H9 (cell line): ENCODE measurements around the gene RAB3C. TPM values are rescaled to one million over a fixed set of nuclear protein-coding genes. Genes with fewer than 3 reads are reported as not detected.

Experiments used
- DNase-seq: peaks from one replicate; pipeline ENCODE4 v3.0.0-alpha.2; 2017
- H2AFZ ChIP-seq: one replicate; pipeline ENCODE4 v1.6.1; 2013; ENCODE audit warnings: mild to moderate bottlenecking, low read length, control low read depth, moderate library complexity
- H2AK5ac ChIP-seq: 2 replicates; pipeline ENCODE4 v1.6.1; 2013; ENCODE audit warnings: low read length, control low read depth, mixed read lengths; ENCODE audit not compliant: insufficient read length
- H2BK120ac ChIP-seq: one replicate; pipeline ENCODE4 v1.6.1; 2013; ENCODE audit warnings: low read depth, mild to moderate bottlenecking, low read length, control low read depth, inconsistent platforms; ENCODE audit not compliant: poor library complexity, severe bottlenecking
- H2BK12ac ChIP-seq: 2 replicates; pipeline ENCODE4 v1.6.1; 2013; ENCODE audit warnings: low read length, control low read depth, mixed read lengths, low read depth; ENCODE audit not compliant: insufficient read length
- H2BK15ac ChIP-seq: 2 replicates; pipeline ENCODE4 v1.6.1; 2013; ENCODE audit warnings: low read depth, low read length, control low read depth
- H2BK20ac ChIP-seq: one replicate; pipeline ENCODE4 v1.6.1; 2013; ENCODE audit warnings: low read depth, mild to moderate bottlenecking, low read length, control low read depth, inconsistent platforms; ENCODE audit not compliant: poor library complexity, severe bottlenecking
- H2BK5ac ChIP-seq: 2 replicates; pipeline ENCODE4 v1.6.1; 2013; ENCODE audit warnings: low read length, control low read depth, mixed read lengths; ENCODE audit not compliant: insufficient read length
- H3K14ac ChIP-seq: 2 replicates; pipeline ENCODE4 v1.6.1; 2013; ENCODE audit warnings: low read length, control low read depth; ENCODE audit not compliant: insufficient read depth
- H3K18ac ChIP-seq: 2 replicates; pipeline ENCODE4 v1.6.1; 2013; ENCODE audit warnings: low read depth, mild to moderate bottlenecking, mixed read lengths, low read length, control low read depth; ENCODE audit not compliant: insufficient read length
- H3K23ac ChIP-seq: 2 replicates; pipeline ENCODE4 v1.6.1; 2013; ENCODE audit warnings: low read length, control low read depth, mixed read lengths, low read depth; ENCODE audit not compliant: insufficient read length
- H3K23me2 ChIP-seq: 2 replicates; pipeline ENCODE4 v1.6.1; 2013; ENCODE audit warnings: low read depth, mild to moderate bottlenecking, mixed read lengths, low read length, control low read depth; ENCODE audit not compliant: insufficient read length, poor library complexity, severe bottlenecking
- H3K27ac ChIP-seq: 2 replicates; pipeline ENCODE4 v1.5.1; 2013; ENCODE audit warnings: low read length, control low read depth, mixed read lengths, low read depth; ENCODE audit not compliant: insufficient read length
- H3K27me3 ChIP-seq: 2 replicates; pipeline ENCODE4 v1.6.1; 2013; ENCODE audit warnings: low read length, control low read depth, inconsistent platforms; ENCODE audit not compliant: insufficient read depth
- H3K4ac ChIP-seq: 2 replicates; pipeline ENCODE4 v1.6.1; 2013; ENCODE audit warnings: low read depth, mild to moderate bottlenecking, control low read depth, inconsistent platforms, low read length, moderate library complexity
- H3K4me1 ChIP-seq: 2 replicates; pipeline ENCODE4 v1.6.1; 2013; ENCODE audit warnings: low read length, control low read depth, inconsistent platforms; ENCODE audit not compliant: insufficient read depth
- H3K4me2 ChIP-seq: 2 replicates; pipeline ENCODE4 v1.6.1; 2013; ENCODE audit warnings: low read length, control low read depth, mixed read lengths; ENCODE audit not compliant: insufficient read length, insufficient read depth
- H3K56ac ChIP-seq: 2 replicates; pipeline ENCODE4 v1.6.1; 2013; ENCODE audit warnings: low read depth, mild to moderate bottlenecking, mixed read lengths, low read length, control low read depth; ENCODE audit not compliant: insufficient read length
- H3K79me1 ChIP-seq: 2 replicates; pipeline ENCODE4 v1.6.1; 2013; ENCODE audit warnings: low read depth, mild to moderate bottlenecking, moderate library complexity, low read length, control low read depth, inconsistent platforms; ENCODE audit not compliant: insufficient read depth, poor library complexity, severe bottlenecking
- H3K79me2 ChIP-seq: 2 replicates; pipeline ENCODE4 v1.6.1; 2013; ENCODE audit warnings: low read length, control low read depth, inconsistent platforms; ENCODE audit not compliant: insufficient read depth
- H3K9ac ChIP-seq: 2 replicates; pipeline ENCODE4 v1.6.1; 2013; ENCODE audit warnings: low read length, control low read depth, mixed read lengths; ENCODE audit not compliant: insufficient read length; ENCODE audit errors: extremely low read depth
- H3K9me3 ChIP-seq: one replicate; pipeline ENCODE4 v1.6.1; 2013; ENCODE audit warnings: low read depth, low read length, inconsistent platforms; ENCODE audit not compliant: control insufficient read depth
- H3T11ph ChIP-seq: one replicate; pipeline ENCODE4 v1.6.1; 2013; ENCODE audit warnings: mild to moderate bottlenecking, low read length, control low read depth, inconsistent platforms
- H4K20me1 ChIP-seq: one replicate; pipeline ENCODE4 v1.6.1; 2013; ENCODE audit not compliant: control insufficient read depth, insufficient read length, insufficient read depth
- H4K5ac ChIP-seq: 2 replicates; pipeline ENCODE4 v1.6.1; 2013; ENCODE audit warnings: low read depth, mild to moderate bottlenecking, mixed read lengths, low read length, control low read depth; ENCODE audit not compliant: insufficient read length
- H4K8ac ChIP-seq: replicated peaks from 2 replicates; pipeline ENCODE4 v1.6.1; 2013; ENCODE audit warnings: low read length, control low read depth, mixed read lengths, low read depth; ENCODE audit not compliant: insufficient read length
- H4K91ac ChIP-seq: 2 replicates; pipeline ENCODE4 v1.6.1; 2013; ENCODE audit warnings: low read depth, mild to moderate bottlenecking, moderate library complexity, mixed read lengths, low read length, control low read depth; ENCODE audit not compliant: insufficient read length
- H3K27ac Mint-ChIP-seq, 3 experiments: 2 replicates in 2 of 3; 3 replicates in 1 of 3; pipeline ENCODE4 v1.8.0; 2020 to 2021; ENCODE audit warnings: mixed read lengths in 3 of 3, mild to moderate bottlenecking in 1 of 3, moderate library complexity in 1 of 3
- H3K27me3 Mint-ChIP-seq: 2 replicates; pipeline ENCODE4 v1.8.0; 2021; ENCODE audit warnings: low read depth, mild to moderate bottlenecking, moderate library complexity, mixed read lengths
- H3K36me3 Mint-ChIP-seq, 3 experiments: 2 replicates in 2 of 3; 3 replicates in 1 of 3; pipeline ENCODE4 v1.8.0; 2020 to 2021; ENCODE audit warnings: low read depth in 3 of 3, mixed read lengths in 3 of 3; ENCODE audit not compliant: insufficient read depth in 1 of 3
- H3K4me1 Mint-ChIP-seq, 2 experiments: 2 replicates each; pipeline ENCODE4 v1.8.0; 2020; ENCODE audit warnings: mixed read lengths in 2 of 2
- H3K4me3 Mint-ChIP-seq, 2 experiments: 2 replicates in 1 of 2; 3 replicates in 1 of 2; pipeline ENCODE4 v1.8.0; 2020 to 2021; ENCODE audit warnings: mild to moderate bottlenecking in 2 of 2, mixed read lengths in 2 of 2, moderate library complexity in 1 of 2
- H3K9me3 Mint-ChIP-seq, 2 experiments: 2 replicates in 1 of 2; 3 replicates in 1 of 2; pipeline ENCODE4 v1.8.0; 2020; ENCODE audit warnings: mild to moderate bottlenecking in 2 of 2, mixed read lengths in 2 of 2, moderate library complexity in 1 of 2
- CTCF ChIP-seq: fragments of 200-600 bp; sonication (generic); conservative IDR thresholded peaks from 3 replicates; pipeline ENCODE4 v1.8.0; 2021; ENCODE audit warnings: antibody characterized with exemption, mild to moderate bottlenecking
- total RNA-seq: library from RNA; stranded (reverse); gene quantifications from 2 replicates; pipeline ENCODE4 v1.2.1, GENCODE V29; 2021

The RAB3C gene
- total RNA-seq, 1 experiment from 2014 or later = 16.3 TPM

- no peak overlapping the region for H3K56ac ChIP-seq
- no peak overlapping the region for H3K4ac ChIP-seq
- peaks cover 0 to 3% of the 10 kb centered on the region in 2 experiments; a peak in 1 of 5 replicates for H3K9me3 Mint-ChIP-seq
- H3K4me1 ChIP-seq = no peaks in the 10 kb centered on the region
- no peak overlapping the region for H2BK12ac ChIP-seq
- H3K79me2 ChIP-seq = no peaks in the 10 kb centered on the region
- no peaks in the 10 kb centered on the region for H3K27me3 Mint-ChIP-seq
- no peak overlapping the region for H2AK5ac ChIP-seq
- H2BK5ac ChIP-seq = no peak overlapping the region
- H4K8ac ChIP-seq = no peak overlapping the region
- H2BK120ac ChIP-seq = no peak overlapping the region
- H2BK20ac ChIP-seq = no peak overlapping the region
- TF ChIP-seq CTCF = no peak
- no peak overlapping the region for H3T11ph ChIP-seq
- no peak overlapping the region for H3K4me2 ChIP-seq
- H3K4me1 Mint-ChIP-seq = peaks cover 12 to 30% of the 10 kb centered on the region in 2 experiments
- H3K79me1 ChIP-seq = no peaks in the 10 kb centered on the region
- no peak overlapping the region for H3K14ac ChIP-seq
- H2AFZ ChIP-seq = no peak overlapping the region
- no peak overlapping the region for H4K91ac ChIP-seq
- peaks cover 0 to 4% (median 2%) of the 10 kb centered on the region in 3 experiments; a peak in 3 of 7 replicates for H3K36me3 Mint-ChIP-seq
- H4K5ac ChIP-seq = no peak overlapping the region
- no peaks in the 10 kb centered on the region for H3K23me2 ChIP-seq
- no peak overlapping the region for H3K18ac ChIP-seq
- no peaks in the 10 kb centered on the region for H4K20me1 ChIP-seq
- H3K23ac ChIP-seq = no peak overlapping the region
- no peaks in the 10 kb centered on the region for H3K27me3 ChIP-seq
- no peak overlapping the region for H3K27ac ChIP-seq
- H3K9me3 ChIP-seq = no peaks in the 10 kb centered on the region
- H2BK15ac ChIP-seq = no peak overlapping the region
- DNase-seq = no peak
- H3K27ac Mint-ChIP-seq = no peak overlapping the region
- H3K9ac ChIP-seq = no peak overlapping the region
- no peak overlapping the region for H3K4me3 Mint-ChIP-seq
These were observed 154.8 kb downstream of the RAB3C start for GRCh38 chr5:58737671-58738070.
